SK-N-MC (cell line): ENCODE results near the gene TBC1D22A.

Experiments used
- EZH2 ChIP-seq: fragments of 200-600 bp; sonication (generic); IDR thresholded peaks from one replicate; pipeline ENCODE4 v1.6.1; 2017; ENCODE audit warnings: antibody characterized with exemption
- FOXP2 ChIP-seq: optimal IDR thresholded peaks from 2 replicates; pipeline ENCODE3; 2011; ENCODE audit warnings: mild to moderate bottlenecking, moderate library complexity; ENCODE audit not compliant: insufficient read depth; ENCODE audit errors: extremely low read length, control extremely low read depth
- POLR2AphosphoS5 ChIP-seq: IDR thresholded peaks from 2 replicates; pipeline ENCODE4 v1.6.1; 2012; ENCODE audit warnings: mild to moderate bottlenecking, low read depth, low read length, borderline replicate concordance

- no peak for TF ChIP-seq POLR2AphosphoS5
- TF ChIP-seq EZH2 = no peak
- no peak for TF ChIP-seq FOXP2
These were observed 444.3 kb downstream of the TBC1D22A start for GRCh38 chr22:47206666-47207218.
